GM18517 (cell line): ENCODE data around the gene IRS1.

ENCODE experiments used
- ATAC-seq: cut with Tn5 transposase; IDR thresholded peaks from one replicate; pipeline ENCODE4 v1.9.1; 2021; ENCODE audit warnings: mild to moderate bottlenecking, moderate library complexity; ENCODE audit not compliant: unreplicated experiment

The IRS1 gene

GRCh38 chr2:226760412-226761194, 39.0 kb downstream of the IRS1 start:
- ATAC-seq: no peak

GRCh38 chr2:226759768-226760167, 39.9 kb downstream of the IRS1 start:
- ATAC-seq: no peak

- ATAC-seq: no peak
Measured at GRCh38 chr2:226758921-226759640, 40.5 kb downstream of the IRS1 start.

GRCh38 chr2:226756131-226756530, 43.5 kb downstream of the IRS1 start:
- no peak for ATAC-seq

GRCh38 chr2:226755631-226756030, 44.0 kb downstream of the IRS1 start:
- ATAC-seq: no peak

GRCh38 chr2:226754821-226755604, 44.6 kb downstream of the IRS1 start:
- ATAC-seq: no peak

GRCh38 chr2:226752887-226753286, 46.7 kb downstream of the IRS1 start:
- no peak for ATAC-seq

GRCh38 chr2:226747288-226747687, 52.3 kb downstream of the IRS1 start:
- no peak for ATAC-seq

GRCh38 chr2:226746196-226746800, 53.3 kb downstream of the IRS1 start:
- no peak for ATAC-seq

GRCh38 chr2:226743915-226744314, 55.7 kb downstream of the IRS1 start:
- ATAC-seq: no peak

GRCh38 chr2:226742347-226742746, 57.3 kb downstream of the IRS1 start:
- no peak for ATAC-seq

GRCh38 chr2:226740039-226740648, 59.5 kb downstream of the IRS1 start:
- no peak for ATAC-seq

- no peak for ATAC-seq
Measured at GRCh38 chr2:226739545-226740030, 60.0 kb downstream of the IRS1 start.

- no peak for ATAC-seq
Measured at GRCh38 chr2:226738821-226739544, 60.6 kb downstream of the IRS1 start.

- no peak for ATAC-seq
Measured at GRCh38 chr2:226738191-226738820, 61.3 kb downstream of the IRS1 start.

GRCh38 chr2:226736382-226736781, 63.2 kb downstream of the IRS1 start:
- no peak for ATAC-seq

GRCh38 chr2:226733927-226734564, 65.6 kb downstream of the IRS1 start:
- ATAC-seq: no peak

- no peak for ATAC-seq
Measured at GRCh38 chr2:226733189-226733858, 66.3 kb downstream of the IRS1 start.
